GM21367 (cell line): ENCODE results near the gene STK10.

Source experiments
- ATAC-seq: cut with Tn5 transposase; IDR thresholded peaks from one replicate; pipeline ENCODE4 v1.9.1; 2021; ENCODE audit not compliant: unreplicated experiment

Gene STK10

GRCh38 chr5:172093559-172093958, 94.5 kb downstream of the STK10 start:
- ATAC-seq, result no peak

- no peak for ATAC-seq
Observed at GRCh38 chr5:172091956-172092732, 95.9 kb downstream of the STK10 start.

- no peak for ATAC-seq
Observed at GRCh38 chr5:172090976-172091547, 97.0 kb downstream of the STK10 start.

GRCh38 chr5:172089298-172090117, 98.5 kb downstream of the STK10 start:
- no peak for ATAC-seq

- ATAC-seq, result no peak
Observed at GRCh38 chr5:172088801-172089200, 99.2 kb downstream of the STK10 start.

- no peak for ATAC-seq
Observed at GRCh38 chr5:172086194-172086975, 101.6 kb downstream of the STK10 start.

GRCh38 chr5:172085738-172086137, 102.3 kb downstream of the STK10 start:
- ATAC-seq, result no peak

- no peak for ATAC-seq
Observed at GRCh38 chr5:172082180-172082579, 105.8 kb downstream of the STK10 start.

- ATAC-seq, result no peak
Observed at GRCh38 chr5:172079876-172080275, 108.1 kb downstream of the STK10 start.

GRCh38 chr5:172078726-172079345, 109.2 kb downstream of the STK10 start:
- ATAC-seq, result no peak

GRCh38 chr5:172077664-172078425, 110.2 kb downstream of the STK10 start:
- no peak for ATAC-seq

- no peak for ATAC-seq
Observed at GRCh38 chr5:172076761-172077244, 111.2 kb downstream of the STK10 start.

GRCh38 chr5:172075656-172076055, 112.4 kb downstream of the STK10 start:
- no peak for ATAC-seq

GRCh38 chr5:172074896-172075295, 113.1 kb downstream of the STK10 start:
- ATAC-seq, result no peak

GRCh38 chr5:172071309-172071875, 116.6 kb downstream of the STK10 start:
- ATAC-seq, result no peak

GRCh38 chr5:172065431-172066065, 122.5 kb downstream of the STK10 start:
- no peak for ATAC-seq

GRCh38 chr5:172064766-172065165, 123.3 kb downstream of the STK10 start:
- no peak for ATAC-seq

- ATAC-seq, result no peak
Observed at GRCh38 chr5:172064358-172064757, 123.7 kb downstream of the STK10 start.
